Prostate gland (tissue), 2 donors: ENCODE results near the gene ASAH2. TPM values are rescaled to one million over a fixed set of nuclear protein-coding genes. Genes with fewer than 3 reads are reported as not detected.

Experiments
- DNase-seq: peaks from one replicate; pipeline ENCODE4 v3.0.0-alpha.2; 2019; ENCODE audit warnings: low spot score
- H3K27ac ChIP-seq, 2 donors: fragments of 200-600 bp; sonication (generic); 2 replicates each; pipeline ENCODE4 v1.5.1; 2017 to 2019
- H3K27me3 ChIP-seq: fragments of 200-600 bp; sonication (generic); replicated peaks from 2 replicates; pipeline ENCODE4 v1.5.1; 2019; ENCODE audit not compliant: insufficient read depth
- H3K36me3 ChIP-seq, 2 donors: fragments of 200-600 bp; sonication (generic); 1 replicate in 1 of 2; 2 replicates in 1 of 2; pipeline versions ENCODE4 v1.5.1 to v1.8.1; 2017 to 2019
- H3K4me1 ChIP-seq: fragments of 200-600 bp; sonication (generic); replicated peaks from 2 replicates; pipeline ENCODE4 v1.5.1; 2019
- H3K4me3 ChIP-seq, 2 donors: fragments of 200-600 bp; sonication (generic); 2 replicates each; pipeline ENCODE4 v1.5.1; 2017 to 2019
- H3K9me3 ChIP-seq: fragments of 200-600 bp; sonication (generic); 2 replicates; pipeline ENCODE4 v1.5.1; 2017
- POLR2A ChIP-seq: fragments of 450-650 bp; IDR thresholded peaks from one replicate; pipeline ENCODE4 v1.6.1; 2016; ENCODE audit warnings: antibody characterized with exemption, mild to moderate bottlenecking
- POLR2AphosphoS5 ChIP-seq: sonication (generic); formaldehyde crosslinking; IDR thresholded peaks from one replicate; pipeline ENCODE4 v1.6.1; 2017; ENCODE audit warnings: antibody characterized with exemption
- WGBS: methylation state at CpG from one replicate; pipeline ENCODE4 v1.1.5; 2018; 5-methylcytosine and 5-hydroxymethylcytosine counted together
- intact Hi-C: fragments of 100-400 bp; cut with DNase I; formaldehyde crosslinking; loops from one replicate; pipeline ENCODE4 v1.14.2; 2022
- total RNA-seq, 2 donors: library from RNA; depleted of rRNA; stranded (reverse); fragments of >200 nt; gene quantifications; one replicate each; pipeline ENCODE4 v1.1.0, GENCODE V29; 2016
- TF ChIP-seq, protein P1 (sequence below), 4 experiments: fragments of 200-600 bp in 2 of 4; fragments of 450-650 bp in 2 of 4; sonication (generic) in 2 of 4; IDR thresholded peaks; 1 replicate in 3 of 4; 2 replicates in 1 of 4; pipeline ENCODE4 v1.5.1; 2016 to 2019; ENCODE audit warnings: antibody characterized with exemption in 4 of 4, mild to moderate bottlenecking in 2 of 4, moderate library complexity in 2 of 4

The ASAH2 gene
- total RNA-seq, 2 donors from 2014 or later: 1.1 to 1.9 TPM

DNA sequence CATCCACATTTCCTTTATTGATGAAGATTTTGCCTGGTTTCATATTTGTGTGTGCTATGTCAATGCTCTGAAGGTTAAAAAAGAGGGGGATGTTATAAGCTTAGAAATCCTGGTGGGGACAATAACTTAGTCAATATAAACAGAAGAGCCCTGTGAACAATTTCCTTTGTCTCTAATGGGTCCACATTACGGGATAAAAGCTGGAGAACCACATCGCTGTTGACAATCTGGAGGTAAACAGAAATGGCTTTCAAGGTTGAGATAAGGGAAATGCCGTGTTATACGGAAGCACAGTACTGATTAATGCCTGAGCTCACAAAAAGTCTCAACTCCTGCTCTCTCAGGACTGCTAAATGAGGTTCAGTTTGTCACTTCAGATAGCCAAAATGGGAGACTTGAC is 16.8 kb downstream of the ASAH2 start:
- Histone ChIP-seq H3K4me3 (no peak overlapping the region), H3K27me3 (no peaks in the 10 kb centered on the region)

DNA sequence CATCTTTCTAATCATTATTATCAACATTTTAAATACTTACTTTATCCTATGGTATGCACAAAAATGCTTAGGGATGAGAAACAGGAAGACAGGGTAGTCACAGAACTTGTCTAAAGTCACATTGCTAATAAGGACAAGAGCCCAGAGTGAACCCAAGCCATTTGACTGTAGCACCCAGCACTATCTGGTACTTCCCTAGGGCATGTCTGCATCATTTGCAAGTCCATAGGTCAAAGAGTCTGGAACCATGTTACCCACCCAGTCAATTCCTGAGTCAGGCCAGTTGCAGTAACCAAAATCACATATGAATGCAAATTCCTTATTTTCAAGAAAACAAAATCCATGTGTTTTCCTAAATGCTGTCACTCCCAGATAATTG is 19.1 kb downstream of the ASAH2 start:
- Histone ChIP-seq H3K27ac (no peak overlapping the region), H3K27me3 (no peaks in the 10 kb centered on the region), H3K4me3 (no peak overlapping the region), H3K4me1 (no peaks in the 10 kb centered on the region), H3K36me3 (no peaks in the 10 kb centered on the region), H3K9me3 (no peaks in the 10 kb centered on the region)
- intact Hi-C loops: no loop called here
- no peak for DNase-seq
- TF ChIP-seq, protein P1, sequence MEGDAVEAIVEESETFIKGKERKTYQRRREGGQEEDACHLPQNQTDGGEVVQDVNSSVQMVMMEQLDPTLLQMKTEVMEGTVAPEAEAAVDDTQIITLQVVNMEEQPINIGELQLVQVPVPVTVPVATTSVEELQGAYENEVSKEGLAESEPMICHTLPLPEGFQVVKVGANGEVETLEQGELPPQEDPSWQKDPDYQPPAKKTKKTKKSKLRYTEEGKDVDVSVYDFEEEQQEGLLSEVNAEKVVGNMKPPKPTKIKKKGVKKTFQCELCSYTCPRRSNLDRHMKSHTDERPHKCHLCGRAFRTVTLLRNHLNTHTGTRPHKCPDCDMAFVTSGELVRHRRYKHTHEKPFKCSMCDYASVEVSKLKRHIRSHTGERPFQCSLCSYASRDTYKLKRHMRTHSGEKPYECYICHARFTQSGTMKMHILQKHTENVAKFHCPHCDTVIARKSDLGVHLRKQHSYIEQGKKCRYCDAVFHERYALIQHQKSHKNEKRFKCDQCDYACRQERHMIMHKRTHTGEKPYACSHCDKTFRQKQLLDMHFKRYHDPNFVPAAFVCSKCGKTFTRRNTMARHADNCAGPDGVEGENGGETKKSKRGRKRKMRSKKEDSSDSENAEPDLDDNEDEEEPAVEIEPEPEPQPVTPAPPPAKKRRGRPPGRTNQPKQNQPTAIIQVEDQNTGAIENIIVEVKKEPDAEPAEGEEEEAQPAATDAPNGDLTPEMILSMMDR (IDR thresholded peaks at IDR 0.05): no peak
- TF ChIP-seq POLR2AphosphoS5 (no peak), POLR2A (no peak)

More for the DNA sequence above, 16.8 kb downstream of the ASAH2 start:
- Histone ChIP-seq H3K9me3 (no peaks in the 10 kb centered on the region), H3K36me3 (no peaks in the 10 kb centered on the region), H3K27ac (no peak overlapping the region), H3K4me1 (no peaks in the 10 kb centered on the region)
- no peak for DNase-seq
- WGBS: 20% methylated on average over 4 of the region's 4 CpGs
- intact Hi-C loops: no loop called here
- TF ChIP-seq, protein P1 (IDR thresholded peaks at IDR 0.05): no peak
- no peak for TF ChIP-seq POLR2A
- no peak for TF ChIP-seq POLR2AphosphoS5

DNA sequence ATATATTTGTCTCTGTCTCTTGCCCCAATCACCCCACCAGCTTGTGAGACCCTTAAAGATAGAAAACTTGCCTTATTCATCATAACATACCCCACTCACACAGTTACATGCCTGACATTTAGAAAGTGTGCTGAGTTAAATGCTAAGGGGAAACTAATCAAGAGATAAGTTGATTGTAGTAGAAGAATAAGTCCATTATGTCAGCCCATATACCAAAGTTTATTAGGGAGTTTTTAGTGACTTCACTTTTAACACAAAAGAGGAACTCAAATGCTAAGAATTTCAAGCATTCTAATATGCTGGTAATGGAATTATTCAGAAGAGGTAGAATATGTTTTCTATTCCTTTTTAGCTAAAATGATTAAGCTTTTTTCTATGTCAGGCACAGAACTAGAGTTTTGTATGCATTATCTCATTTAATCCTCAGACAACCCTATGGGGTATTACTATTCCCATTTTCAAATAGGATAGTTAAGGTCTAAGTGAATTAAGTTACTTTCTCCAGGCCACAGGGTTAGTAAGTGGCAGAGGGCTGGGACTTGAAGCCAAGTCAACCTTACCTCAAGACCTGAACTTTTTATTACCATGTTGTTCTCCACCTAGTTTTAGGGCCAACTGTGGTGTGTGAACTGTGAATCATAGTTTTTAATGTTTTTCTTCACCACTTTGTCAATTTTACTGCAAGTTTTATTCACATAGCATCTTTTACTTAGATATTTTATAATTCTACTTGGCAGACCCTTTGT is 19.6 kb downstream of the ASAH2 start:
- no peaks in the 10 kb centered on the region for H3K27me3 ChIP-seq
- TF ChIP-seq POLR2AphosphoS5 (no peak), POLR2A (no peak)
- TF ChIP-seq, protein P1 (IDR thresholded peaks at IDR 0.05): no peak
- H3K4me1 ChIP-seq: no peaks in the 10 kb centered on the region
- H3K4me3 ChIP-seq: no peak overlapping the region
- no peak overlapping the region for H3K27ac ChIP-seq
- H3K9me3 ChIP-seq: no peaks in the 10 kb centered on the region
- DNase-seq: no peak
- H3K36me3 ChIP-seq: no peaks in the 10 kb centered on the region
- intact Hi-C loops: no loop called here

DNA sequence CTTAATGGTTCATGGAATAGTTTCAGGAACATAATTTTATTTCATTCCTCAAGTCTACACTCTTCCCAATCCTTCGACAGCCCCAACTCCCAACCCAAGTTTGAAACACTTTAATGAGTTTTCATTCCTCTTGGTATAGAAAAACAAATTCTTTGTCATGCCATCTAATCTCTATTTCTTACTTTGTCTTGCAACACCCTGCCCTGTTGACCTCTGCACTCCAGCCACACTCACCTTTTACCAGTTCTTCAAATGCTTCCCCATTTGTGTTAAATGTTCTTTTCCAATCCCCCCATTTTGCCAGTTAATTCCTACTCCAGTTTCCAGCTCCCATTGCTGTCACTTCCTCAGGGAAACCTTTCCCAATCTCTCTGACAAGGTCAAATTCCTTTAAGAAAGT is 21.9 kb downstream of the ASAH2 start:
- H3K4me3 ChIP-seq: no peak overlapping the region
- no peak for DNase-seq
- H3K4me1 ChIP-seq: no peaks in the 10 kb centered on the region
- 88% methylated on average over 1 of the region's 1 CpG for WGBS
- H3K36me3 ChIP-seq: no peaks in the 10 kb centered on the region
- no peaks in the 10 kb centered on the region for H3K9me3 ChIP-seq
- no peak overlapping the region for H3K27ac ChIP-seq
- TF ChIP-seq, protein P1 (IDR thresholded peaks at IDR 0.05): no peak
- TF ChIP-seq POLR2AphosphoS5 (no peak), POLR2A (no peak)
- intact Hi-C loops: no loop called here
- no peaks in the 10 kb centered on the region for H3K27me3 ChIP-seq

DNA sequence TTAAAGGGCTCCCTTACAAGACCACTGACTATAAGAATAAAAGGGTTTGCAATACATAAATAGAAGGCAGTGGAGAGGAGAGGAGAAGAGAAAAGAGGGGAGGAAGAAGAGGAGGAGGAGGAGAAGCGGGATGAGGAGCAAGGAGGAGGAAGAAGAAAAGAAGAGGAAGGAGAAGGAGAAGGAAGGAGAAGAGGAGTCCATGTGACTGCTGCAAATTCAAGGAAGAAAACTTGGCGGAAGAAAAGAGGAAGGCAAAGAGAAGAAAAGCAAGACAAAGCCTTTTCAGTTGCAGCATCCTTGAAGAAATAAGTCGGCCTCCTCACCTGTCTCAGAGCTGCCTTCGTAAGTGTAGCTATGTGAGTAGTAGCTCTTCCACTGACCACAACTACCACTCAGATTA is 22.6 kb downstream of the ASAH2 start:
- no peak for DNase-seq
- Histone ChIP-seq H3K9me3 (no peaks in the 10 kb centered on the region), H3K27me3 (no peaks in the 10 kb centered on the region), H3K4me1 (no peaks in the 10 kb centered on the region), H3K4me3 (no peak overlapping the region), H3K36me3 (no peaks in the 10 kb centered on the region), H3K27ac (no peak overlapping the region)
- intact Hi-C loops: no loop called here
- TF ChIP-seq POLR2A (no peak), POLR2AphosphoS5 (no peak)
- TF ChIP-seq, protein P1 (IDR thresholded peaks at IDR 0.05): no peak
- 73% methylated on average over 4 of the region's 4 CpGs for WGBS
